NCI-H345 treated with DMSO at 0.1 percent for 48 hours (cell line): ENCODE results near the gene TTC39A.

Source experiments
- DNase-seq: peaks from one replicate; lab custom pipeline; 2025; ENCODE audit not compliant: unreplicated experiment; lab: John Stamatoyannopoulos, UW

Gene TTC39A

GRCh38 chr1:51299185-51299885 is 31.0 kb downstream of the TTC39A start:
- DNase-seq = no peak

GRCh38 chr1:51298322-51298705 is 32.0 kb downstream of the TTC39A start:
- no peak for DNase-seq

DNA sequence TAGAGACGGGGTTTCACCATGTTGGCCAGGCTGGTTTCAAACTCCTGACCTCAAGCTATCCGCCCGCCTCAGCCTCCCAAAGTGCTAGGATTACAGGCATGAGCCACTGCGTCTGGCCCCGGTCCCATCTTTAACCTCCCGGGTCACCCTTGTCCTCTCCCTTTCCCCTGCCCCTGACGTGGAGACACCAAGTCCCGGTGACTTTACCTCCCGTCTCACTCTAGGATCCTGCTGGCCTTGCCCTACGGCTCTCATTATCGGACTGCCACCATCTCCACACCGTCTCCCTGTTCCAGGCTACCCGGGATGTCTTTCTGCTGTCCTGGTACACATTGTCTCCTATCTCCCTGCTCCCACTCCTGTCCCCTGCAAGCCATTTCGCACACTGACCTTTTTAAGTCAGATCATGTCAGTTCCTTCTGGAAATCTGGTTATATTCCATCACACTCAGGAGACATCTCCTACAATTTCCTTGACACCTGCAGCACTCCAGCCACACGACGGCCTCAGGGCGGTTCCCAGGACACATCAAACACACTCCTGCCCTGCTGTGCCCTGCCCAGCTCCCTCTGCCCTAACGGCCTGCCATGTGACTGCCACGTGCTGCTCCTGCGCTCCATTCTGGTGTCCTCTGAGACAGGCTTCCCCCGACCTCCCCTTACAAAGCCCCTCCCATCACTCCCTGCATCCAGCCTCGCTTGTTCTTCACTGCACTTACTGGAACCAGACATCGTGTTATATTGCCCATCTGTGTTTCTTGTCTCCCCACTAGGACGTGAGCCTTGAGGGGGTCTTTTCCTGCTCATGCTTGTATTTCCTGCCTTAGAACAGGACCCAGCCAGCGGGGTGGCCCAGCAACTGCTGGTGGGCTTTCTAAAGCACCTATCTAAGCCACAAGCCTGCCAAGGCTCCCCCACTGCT is 32.7 kb downstream of the TTC39A start:
- no peak for DNase-seq

GRCh38 chr1:51296383-51297357 is 33.7 kb downstream of the TTC39A start:
- DNase-seq = peak; percentile 49

DNA sequence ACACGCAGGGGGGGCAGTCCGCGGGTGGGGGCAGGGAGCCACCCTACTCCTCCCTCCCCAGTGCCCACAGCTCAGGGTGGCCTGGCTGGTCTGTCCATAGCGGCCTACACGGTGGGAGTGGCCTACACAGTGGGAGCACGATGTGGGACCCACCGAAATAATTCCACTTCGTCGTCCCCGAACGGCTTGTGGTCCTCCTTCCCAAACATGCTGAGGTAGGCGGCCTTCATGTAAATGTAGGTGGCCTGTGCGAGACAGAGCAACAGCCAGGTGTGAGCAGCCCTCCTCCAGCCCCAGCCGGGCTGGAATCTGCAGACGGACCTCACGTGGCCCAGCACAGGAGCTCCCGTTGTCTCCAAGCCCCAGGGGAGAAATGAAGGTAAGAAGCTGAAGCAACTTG is 34.4 kb downstream of the TTC39A start:
- no peak for DNase-seq

GRCh38 chr1:51294566-51295184 is 35.7 kb downstream of the TTC39A start:
- no peak for DNase-seq

DNA sequence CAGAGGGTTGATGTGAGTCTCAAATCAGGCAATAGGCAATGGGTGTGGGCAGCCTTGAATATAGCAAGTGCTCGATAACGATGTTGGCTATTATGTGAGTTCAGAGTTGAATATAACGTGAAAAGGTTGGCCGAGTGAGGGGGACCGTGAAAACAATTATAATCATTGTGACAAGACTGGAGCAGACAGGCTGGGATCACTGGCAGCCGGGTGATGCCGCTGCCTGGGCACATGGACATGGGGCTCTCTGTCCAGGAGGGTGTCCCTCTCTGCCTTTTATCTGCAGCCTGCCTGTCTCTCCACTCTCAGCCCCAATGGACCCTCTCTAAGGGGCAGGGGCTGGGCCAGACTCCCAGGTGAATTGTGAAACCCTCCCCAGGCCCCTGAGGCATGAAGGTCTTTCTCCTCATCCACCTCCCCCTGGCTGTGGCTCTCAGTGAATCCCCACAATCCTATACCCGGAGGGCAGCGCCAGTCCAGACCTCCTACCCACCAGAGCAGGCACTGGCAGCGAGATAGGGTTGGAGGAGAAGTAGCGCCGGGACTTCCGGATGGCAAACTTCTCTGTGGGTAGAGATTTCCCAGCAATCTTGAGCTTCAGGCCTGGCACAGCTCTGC is 36.4 kb downstream of the TTC39A start:
- DNase-seq = no peak

DNA sequence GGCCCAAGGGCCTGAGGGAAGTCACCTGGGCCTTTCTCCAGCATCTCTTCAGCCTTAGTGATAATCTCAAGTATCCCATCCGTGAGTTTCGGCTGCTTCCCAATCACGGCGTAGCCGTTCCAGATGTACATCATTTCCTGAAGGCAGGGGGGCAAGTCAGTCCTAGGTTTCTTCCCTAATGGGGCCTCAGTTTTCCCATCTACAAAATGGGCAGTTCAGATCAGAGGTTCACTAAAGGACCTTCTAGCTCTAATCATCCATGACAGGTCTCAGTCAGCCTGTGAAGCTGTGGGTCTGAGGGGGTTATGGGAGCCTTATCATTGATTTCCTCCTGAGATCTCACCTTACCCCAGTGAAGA is 39.9 kb downstream of the TTC39A start:
- DNase-seq = no peak

DNA sequence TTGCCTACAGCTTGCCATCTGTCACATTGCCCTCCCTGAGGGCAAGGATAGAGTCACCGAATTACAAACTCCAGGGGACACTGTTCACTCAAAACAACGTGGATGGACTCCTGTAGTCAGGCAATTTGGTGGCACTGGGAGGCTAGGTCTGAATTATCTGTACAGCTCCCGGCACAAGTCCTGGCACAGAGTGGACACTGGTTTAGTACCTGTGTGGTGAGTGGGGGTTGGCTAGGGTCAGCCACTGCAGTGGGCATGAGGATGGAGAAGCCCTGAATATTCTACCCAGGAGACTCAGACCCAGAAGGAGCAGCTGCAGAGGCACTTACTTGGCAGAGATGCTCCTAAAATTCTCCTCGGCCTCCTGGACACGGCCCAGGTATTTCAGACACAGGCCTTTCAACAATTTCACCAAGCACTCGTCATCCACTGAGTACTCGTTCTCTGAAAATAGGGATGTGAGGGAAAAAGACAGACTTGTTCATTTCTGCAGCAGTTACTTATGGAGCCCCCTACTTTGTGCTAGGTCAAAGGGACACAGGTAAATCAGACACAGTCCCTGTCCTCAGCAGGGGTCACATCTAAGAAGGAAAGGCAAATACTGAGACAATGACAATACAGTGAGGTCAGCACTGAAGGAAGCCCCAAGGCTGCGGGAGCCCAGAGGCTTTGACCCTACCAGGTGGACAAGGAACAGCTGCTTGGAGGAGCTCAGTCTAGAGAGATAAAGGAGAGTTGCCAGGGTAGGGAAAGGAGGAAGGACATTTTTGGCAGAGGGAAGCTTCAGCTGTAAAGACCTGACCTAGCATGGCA is 40.5 kb downstream of the TTC39A start:
- DNase-seq = no peak

DNA sequence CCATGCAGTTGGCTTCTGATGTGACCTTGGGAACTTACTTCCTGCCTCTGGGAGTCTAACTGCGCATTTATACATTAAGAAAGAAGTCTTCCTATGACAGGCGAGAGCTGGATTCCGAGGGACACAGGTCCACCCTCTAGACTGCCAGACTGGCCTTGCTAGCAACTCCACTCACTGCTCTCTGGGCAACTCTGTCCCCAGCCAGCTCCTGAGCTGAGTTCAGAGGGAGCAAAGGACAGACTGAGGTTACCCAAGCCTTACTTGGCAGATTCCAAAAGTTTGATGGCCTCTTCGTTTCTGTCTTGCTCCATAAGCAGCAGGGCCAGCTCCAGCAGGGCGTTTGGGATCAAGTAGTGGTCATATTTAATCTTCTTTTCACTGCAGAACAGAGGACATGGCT is 41.8 kb downstream of the TTC39A start:
- DNase-seq = no peak

DNA sequence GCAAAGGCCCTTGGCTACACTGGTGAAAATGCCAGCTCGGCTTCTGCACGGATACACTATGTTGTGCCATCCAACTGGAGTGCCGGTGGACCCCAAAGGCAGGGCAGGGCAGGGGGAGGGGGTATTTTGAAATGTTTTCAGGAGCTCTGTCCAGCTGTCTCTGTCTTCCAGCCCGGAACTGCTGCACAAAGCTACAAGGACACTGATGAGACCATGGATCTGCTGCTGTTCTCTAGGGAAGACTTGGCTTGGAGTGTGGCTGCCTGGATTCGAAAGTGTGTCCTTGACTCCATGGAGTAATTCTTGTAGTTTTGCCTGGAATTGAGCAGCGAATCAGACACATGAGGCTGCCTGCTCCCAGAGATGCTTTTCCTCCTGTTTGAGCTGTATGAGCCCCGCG is 42.4 kb downstream of the TTC39A start:
- no peak for DNase-seq

- no peak for DNase-seq
Observed at GRCh38 chr1:51285055-51285454, 45.3 kb downstream of the TTC39A start.

DNA sequence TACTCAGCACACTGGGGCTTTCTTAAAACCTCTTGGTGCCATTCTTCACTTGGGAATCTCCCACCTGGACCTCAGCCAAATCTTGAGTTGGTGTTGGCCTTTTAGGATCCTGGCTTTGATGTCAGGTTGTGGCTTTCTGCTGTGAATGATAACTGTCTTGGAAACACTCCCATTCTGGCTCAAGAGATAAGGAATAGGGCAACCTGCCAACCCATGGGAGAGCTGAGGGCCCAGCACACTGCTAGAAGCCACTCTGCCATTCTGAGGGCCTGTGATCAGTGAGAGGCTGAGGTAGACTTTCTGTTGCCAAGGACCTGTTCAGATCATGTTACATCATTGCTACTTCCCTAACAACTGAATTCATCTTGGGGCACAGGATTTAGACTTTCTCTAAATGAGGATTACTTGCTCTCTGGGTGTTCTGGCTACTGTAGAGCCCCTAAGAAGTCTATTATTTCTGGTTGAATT is 45.8 kb downstream of the TTC39A start:
- peak; percentile 44 for DNase-seq

DNA sequence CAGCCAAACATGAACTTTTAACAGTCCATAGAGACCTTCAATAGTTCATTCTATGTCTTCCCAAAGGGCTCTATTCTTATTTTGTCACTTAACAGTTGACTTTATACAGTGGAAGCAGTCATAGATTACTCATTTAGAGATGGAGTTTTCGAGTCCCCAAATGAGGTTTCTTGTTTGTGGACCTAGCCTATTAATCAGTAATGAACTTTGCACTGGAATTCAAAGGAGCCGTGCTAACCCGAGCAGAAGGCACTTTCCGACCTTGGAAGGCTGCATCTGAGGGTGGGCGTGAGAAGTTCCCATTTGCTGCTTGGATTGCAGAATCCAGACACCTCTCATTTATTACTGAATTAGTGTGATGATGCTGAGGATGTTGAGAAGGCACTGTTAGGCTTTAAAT is 46.4 kb downstream of the TTC39A start:
- no peak for DNase-seq

DNA sequence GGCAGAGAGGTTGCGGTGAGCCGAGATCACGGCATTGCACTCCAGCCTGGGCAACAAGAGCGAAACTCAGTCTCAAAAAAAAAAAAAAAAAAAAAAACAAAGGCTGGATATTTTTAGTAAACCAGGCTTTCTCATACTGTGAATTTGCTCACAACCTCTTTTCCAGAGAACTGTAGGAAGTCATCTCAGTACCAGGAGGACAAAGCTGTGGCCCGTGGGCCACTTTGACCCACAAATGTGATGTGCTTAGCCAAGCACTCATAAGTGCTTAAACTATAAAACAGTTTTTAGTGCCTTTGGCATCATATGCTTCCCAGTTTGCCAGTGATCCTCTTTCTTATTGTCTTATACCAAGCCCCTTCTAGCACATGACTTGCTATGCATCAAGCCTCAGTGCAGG is 47.8 kb downstream of the TTC39A start:
- DNase-seq = no peak

- DNase-seq = no peak
Observed at GRCh38 chr1:51281807-51282206, 48.6 kb downstream of the TTC39A start.

DNA sequence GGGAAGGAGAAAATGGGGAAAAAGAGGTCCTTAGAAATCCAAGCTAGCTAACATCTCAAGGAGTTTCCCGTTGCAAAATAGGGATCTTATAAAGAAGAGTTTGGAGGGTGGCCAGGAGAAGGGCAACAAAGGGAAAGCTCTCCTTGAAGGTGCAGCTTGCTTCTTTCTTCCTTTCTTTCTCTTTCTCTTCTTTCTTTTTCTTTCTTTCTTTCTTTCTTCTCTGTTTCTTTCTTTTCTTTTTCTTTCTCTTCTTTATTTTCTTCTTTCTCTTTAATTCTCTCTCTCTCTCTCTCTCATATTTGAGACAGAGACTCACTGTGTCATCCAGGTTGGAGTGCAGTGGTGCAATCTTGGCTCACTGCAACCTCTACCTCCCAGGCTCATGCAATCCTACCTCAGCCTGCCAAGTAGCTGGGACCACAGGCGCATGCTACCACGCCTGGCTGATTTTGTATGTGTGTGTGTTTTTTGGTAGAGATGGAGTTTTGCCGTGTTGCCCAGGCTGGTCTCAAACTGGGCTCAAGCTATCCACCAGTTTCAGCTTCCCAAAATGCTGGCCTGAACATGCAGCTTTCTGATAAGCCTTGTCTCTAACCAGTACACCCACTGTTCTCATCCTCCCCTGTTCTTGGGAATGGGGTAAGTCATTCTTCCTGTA is 49.9 kb downstream of the TTC39A start:
- no peak for DNase-seq

DNA sequence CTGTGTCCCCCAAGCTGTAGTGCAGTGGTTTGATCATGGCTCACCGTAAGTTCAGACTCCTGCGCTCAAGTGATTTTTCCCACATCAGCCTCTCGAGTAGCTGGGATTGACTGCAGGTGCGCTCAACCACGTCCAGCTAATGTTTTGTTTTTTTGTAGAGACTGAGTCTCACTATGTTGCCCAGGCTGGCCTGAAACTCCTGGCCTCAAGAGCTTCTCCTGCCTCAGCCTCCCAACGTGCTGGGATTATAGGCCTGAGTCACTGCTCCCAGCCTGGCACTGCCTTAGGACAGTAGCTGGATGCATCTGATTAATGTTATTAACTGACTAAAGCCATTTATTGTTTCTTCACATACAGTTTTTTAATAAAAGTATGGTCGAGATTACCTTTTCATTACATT is 54.1 kb downstream of the TTC39A start:
- DNase-seq = peak; percentile 57

- DNase-seq = no peak
Observed at GRCh38 chr1:51274676-51275075, 55.7 kb downstream of the TTC39A start.
